GM04503 (cell line): Measurements from ENCODE around the gene RAB2B.
"Not testable (repeated sequence)": the region's sequence is repeated elsewhere in the genome, so short reads cannot be mapped to it uniquely, and the experiment has no call there.

Experiments used
- DNase-seq: peaks from one replicate; pipeline ENCODE4 v3.0.0-alpha.2; 2012; ENCODE audit warnings: low read depth

Gene RAB2B

DNA sequence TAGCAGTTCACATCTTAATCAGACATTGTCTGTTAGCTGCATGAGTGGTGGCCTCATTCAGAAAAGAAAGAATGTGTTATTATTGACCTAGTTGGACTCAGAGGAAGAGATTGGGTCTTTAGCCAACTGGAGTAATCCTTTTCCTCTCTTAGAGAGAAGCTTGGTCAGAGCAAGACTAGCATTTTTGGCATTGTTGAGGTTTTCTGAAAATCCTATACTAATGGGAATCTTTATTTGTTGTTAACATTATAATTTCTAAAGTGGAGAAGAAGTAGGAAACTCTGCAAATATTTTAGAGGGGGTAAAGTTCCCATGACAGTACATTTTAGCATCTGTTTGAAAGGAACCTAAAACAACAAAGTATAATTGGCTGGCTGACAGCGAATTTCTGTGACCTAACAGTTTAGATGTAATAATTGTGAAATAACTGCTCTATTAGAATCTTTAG lies 9.9 kb upstream of the RAB2B start:
- peak; percentile 89 for DNase-seq

DNA sequence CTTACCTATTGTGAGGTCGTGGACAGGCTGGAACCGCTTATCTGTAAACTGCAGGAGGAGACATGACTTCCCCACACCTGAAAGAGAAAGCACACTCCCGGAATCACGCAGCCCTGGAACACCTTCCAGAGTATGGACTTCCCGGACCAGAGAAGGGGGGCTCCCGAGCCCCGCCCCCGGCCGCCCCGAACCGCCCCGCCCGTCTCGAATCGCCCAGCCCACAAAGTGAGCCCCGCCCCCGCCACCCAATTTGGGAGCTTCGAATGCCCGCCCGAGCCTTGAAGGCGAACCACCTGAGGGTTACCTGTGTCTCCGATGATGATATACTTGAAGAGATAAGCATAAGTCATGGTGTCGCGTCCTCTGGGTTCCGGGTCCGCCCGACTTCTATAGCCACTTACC lies 235 bp downstream of the RAB2B start:
- no peak for DNase-seq

DNA sequence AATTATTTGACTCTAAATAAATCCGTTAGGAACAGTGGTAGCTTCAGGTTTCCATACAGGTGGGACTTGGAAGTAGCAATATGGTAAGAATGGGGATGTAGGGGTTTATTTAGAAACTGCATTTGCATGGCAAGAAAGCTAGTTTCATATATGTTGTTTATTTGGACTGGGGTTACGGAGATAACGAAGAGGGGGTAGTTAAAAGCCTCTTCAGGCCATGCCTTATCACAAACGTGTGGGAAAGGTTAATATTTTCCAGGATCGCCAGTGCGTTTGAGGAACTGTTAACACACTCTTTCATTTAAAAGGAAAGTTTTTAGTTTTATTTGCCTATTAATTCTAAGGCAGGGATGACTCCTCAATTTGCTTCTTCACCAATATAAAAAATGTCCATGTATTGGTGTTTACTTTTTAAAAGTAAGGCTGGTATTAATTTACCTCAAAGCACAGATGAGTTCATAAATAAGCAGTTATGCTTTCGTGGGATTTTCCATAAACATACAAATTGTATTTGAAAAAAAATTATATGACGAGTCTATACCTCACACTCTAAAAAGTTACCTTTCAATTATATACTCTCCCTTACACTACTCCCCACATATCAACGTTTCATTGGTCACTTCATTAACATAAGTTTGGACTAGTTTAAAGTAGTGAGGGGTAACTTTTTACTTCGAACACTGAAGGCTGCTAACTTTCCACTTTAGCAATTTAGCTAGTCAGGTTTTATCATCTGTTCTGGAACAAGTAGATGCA lies 814 bp downstream of the RAB2B start:
- no peak for DNase-seq

DNA sequence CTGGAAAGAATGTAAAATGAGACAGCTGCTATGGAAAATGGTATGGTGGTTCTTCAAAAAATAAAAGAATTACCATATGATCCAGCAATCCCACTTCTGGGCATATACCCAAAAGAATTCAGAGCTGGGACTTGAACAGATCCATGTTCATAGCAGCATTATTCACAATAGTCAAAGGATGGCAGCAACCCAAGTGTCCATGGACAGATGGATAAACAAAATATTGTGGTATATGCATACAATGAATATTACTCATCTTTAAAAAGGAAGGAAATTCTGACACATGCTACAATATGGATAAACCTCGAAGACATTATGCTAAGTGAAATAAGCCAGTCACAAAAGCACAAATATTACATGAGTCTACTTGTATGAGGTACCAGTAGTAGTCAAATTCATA lies 9.1 kb downstream of the RAB2B start:
- DNase-seq = peak; percentile 46

DNA sequence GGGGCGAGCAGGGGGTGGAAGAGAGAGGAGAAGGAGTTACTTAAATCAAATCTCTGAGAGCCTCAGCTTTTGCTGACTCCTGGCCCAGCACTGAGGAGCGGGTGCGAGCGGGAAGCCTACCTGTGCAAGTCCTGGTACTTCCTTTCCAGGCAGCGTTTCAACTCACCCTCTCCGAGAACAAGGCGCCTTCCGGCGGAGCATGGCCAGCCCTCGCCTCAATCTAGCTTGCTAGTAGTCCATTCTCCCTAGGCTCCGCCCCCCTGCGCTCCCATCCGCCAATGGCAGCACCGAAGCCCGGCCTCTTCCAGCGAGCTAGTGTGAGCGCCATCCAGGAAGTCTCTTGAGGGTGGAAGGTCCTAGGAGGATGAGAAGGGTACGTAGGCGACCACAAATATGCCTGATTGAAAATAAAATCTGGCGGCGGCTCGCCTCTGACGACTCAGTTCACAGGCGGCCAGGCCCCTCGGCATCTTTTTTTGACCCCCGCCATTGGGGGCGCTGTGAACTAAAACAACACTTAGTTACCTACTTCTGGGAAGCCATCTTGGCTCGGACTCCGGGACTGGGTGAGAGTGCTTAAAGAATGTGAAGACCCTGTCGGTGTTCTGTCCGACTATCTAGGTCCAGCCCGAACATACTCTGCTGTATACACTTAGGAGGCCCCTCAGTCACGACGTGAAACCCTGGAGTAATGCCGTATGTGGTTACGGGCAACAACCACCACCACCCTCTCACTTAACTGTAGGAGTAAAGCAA lies 20.7 kb downstream of the RAB2B start, which contains the start of gene CHD8:
CHD8 (minus strand) TSS at position 212 of the 756 bp plus-strand sequence. CDS start 24,480 bp downstream, outside the sequence.
- DNase-seq = peak; percentile 96

DNA sequence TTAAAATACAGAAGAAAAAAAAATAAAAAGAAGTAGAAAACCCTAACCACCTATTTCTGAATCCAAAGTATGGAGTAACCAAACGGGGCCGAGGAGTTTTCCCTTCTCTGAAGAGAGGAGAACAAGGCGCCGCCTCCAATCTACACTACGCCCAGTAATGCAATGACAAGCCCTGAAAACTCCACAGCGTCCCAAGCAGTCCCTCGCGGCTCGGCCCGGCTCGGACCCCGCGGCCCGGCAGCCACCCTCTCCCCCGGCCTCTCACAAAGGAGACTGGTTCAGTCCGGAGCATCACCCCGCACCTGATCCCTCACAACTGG lies 21.2 kb downstream of the RAB2B start:
- DNase-seq = no peak

DNA sequence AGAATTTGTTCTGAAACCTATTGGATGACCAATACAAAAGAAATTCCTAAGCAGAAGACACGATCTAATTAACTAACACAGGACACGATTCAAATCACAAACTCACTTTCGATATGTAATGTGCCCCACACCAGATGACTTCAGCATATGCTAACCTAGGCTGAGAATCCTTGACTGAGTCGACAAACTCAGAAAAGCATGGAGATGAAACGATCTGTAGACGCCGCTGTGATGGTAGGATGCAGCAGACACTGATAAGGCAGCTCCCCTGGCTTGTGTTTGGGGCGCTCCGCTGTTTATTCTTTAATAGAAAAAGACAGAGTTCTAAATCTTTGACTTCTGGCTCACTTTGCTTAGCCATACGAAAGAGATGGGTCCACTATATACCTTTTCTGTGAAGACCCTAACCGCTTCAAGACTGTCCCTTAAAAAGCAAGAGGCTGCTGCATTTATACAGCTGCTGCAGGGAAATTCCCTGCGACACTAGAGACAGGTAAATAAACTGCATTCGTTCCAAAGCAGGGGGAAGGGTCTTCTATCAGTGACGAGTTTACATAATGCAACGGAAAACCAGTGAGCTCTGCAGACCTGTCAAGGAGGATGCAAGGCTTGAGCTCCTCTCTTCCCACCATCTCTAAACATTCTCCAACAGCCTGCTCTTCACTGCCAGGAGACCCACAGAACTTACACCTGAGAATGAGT lies 21.8 kb downstream of the RAB2B start:
- DNase-seq = no peak

DNA sequence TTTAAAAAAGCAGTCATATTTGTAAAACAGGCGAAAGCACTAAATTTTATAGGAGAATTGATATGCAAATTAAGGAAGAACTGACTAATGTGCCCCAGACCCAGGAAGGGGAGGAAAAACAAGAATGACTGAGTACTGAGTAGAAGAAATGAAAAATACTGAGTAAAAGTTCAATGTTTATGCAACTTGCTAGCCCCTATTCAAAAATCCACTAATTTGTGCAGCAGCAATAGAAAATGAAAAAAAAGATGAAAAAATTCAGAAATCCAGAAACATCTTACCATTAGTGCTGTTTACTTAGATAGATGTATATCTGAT lies 26.9 kb downstream of the RAB2B start:
- no peak for DNase-seq

DNA sequence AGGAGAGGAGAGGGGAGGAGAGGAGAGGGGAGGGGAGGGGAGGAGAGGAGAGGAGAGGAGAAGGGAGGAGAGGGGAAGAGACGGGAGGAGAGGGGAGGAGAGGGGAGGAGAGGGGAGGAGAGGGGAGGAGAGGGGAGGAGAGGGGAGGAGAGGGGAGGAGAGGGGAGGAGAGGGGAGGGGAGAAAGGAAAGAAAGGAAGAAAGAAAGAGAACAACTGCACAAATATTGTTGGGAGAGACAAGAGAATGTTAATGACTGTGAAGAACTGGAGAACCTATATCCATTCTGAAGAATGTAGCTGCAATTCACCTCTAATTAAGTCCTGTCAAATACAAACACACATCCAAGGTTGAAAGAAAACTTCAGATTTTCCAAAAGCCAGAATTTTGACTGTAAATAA lies 34.1 kb downstream of the RAB2B start:
- DNase-seq = not testable (repeated sequence)

DNA sequence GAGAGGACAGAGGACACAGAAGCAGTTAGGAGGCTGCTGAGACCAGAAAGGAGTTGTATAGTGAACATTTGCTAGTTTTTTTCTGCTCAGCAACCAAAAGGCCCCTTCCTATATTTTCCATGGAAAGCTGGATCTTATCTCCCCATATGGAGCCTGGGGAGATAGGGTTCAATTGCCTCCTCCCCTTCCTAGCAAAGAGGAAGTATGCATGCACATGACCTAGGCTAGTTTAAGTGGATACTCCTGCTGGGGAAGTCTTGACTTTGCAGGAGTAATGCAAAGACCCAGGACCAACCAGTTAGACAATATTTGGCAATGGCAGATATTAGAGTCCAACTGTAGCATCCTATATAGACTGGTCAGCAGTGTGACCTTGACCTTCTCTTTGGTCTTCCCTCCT lies 35.9 kb downstream of the RAB2B start:
- no peak for DNase-seq

DNA sequence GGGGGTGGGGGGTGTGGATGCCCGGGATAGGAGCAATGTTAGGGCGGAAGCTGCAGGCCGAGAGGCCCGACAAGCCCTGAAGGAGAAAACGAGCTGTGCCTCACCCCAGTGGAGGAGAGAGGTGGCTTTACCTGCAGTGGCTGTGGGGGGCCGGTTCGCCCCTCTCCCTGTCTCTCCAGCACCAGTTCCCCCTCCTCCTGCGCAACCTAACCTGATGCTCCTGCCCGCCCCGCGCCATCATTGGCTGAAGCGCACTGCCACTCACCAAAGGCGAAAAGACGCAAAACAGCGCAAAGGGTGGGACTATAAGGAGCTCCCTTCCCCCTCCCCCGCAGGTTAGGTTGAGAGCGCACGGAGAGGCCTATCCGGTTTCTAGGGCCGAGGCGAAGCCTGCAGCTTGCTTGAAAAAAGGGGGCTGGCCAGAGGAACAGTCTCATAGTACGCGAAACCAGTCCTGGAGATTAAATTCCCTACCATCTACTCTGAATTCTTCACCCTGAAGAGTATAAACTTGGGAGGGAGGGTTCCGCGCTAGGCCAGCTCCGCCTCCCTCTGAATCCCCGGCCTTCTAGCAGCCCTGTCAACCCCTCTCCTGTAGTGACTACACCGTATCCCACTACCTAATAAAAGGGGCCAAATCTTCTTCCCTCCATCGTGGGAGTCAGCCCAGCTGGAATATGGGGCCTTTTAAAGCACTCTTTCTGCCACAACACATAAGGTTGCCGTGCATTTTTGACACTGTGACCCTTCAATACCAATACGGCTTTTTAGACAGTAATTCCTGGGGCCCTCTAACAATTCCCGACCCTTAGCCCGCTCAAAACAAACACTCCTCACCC lies 39.5 kb downstream of the RAB2B start:
- peak; percentile 95 for DNase-seq

DNA sequence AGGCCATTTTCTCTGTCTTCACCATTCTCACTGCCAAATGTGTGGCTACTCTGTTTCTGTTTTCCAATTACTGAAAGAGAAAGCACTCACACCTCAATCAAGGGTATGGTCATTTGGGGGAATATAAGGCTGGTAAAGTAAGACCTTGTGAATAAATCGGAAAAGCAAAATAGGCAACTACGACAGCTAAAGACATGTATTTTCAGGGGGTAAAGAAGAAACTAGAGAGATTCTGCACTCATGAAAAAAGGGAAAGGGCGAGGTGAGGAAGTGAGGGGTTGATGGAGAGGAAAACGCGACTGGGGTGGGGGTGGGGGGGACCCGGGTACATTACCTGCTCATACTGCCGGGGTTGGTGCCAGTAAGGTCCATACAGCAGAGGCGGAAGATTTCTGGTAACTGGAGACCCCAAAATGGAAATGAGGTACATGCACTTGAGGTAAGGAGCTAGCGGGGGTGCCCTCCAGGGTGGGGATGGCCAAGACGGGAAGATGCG lies 40.1 kb downstream of the RAB2B start:
- no peak for DNase-seq

DNA sequence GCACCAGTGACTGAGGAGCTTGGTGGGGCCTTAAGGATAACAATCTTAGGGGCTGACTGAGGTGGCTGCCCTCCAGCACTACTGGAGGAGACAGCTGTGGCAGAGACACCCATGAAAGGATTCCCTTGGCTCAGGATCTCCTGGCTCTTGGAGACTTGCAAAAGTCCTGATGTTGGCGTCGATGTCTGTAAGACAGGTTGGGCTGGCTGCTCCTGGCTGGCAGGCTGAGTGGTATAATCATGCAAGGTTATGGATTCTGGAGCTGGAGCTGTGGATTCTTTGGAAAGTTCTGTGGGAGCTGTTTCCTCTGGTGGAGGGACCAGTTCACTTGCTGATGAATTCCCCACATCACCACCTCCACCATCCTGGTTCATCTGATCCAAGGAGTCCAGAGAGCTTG lies 45.6 kb downstream of the RAB2B start:
- no peak for DNase-seq

DNA sequence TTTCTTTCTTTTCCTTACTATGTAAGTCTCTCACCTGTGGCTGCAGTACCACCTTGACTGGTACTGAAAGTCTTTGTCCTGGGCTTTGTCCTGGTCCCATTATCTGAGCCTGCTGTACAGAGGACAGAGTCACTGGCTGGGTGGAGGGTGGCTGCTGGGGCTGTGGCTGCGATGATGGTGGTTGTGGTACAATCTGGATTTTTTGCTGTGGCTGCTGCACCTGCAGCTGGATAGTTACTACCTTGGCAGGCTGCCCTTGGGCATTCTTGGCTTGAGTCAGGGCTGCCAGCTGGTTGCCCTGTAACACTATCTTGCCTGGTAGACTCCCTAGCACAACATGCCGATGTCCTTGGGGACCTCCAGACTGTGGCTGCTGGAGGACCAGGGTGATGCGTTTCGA lies 47.8 kb downstream of the RAB2B start:
- DNase-seq = no peak

DNA sequence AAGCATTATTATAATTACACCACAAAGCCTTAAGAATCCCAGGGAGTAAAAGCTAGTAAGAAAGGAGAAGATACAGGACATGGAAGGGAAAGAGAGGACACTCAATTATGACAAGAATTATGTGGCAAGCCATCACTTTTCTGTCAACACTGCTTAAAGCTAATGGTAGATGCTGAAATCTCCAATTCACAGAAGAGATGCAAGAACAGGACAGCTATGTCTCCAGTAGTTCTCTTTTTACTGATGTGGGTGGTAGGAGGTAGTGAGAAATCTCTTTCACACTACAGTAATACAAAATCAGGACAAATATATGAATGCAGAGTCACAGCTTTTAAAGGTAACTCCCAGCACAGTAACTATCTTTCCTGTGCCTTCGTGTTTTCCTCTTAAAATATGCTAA lies 50.1 kb downstream of the RAB2B start:
- no peak for DNase-seq

DNA sequence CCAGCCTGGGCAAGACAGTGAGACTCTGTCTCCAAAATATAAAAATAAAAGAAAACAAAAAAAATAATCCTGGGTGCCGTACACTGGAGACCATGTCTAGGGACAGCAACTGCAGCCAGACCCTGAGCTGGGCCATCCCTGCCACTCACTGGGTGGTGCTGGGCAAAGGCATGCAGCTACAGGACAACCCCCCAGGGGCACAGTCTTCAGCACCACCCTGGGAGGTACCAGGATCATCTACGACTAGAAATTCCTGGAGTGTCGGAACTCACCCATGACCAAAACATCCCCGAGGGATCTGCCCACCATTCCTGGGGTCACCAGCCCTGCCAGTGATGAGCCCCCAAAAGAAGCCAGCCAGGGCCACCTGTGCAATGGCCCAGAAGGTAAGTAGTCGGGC lies 57.2 kb downstream of the RAB2B start:
- DNase-seq = no peak

DNA sequence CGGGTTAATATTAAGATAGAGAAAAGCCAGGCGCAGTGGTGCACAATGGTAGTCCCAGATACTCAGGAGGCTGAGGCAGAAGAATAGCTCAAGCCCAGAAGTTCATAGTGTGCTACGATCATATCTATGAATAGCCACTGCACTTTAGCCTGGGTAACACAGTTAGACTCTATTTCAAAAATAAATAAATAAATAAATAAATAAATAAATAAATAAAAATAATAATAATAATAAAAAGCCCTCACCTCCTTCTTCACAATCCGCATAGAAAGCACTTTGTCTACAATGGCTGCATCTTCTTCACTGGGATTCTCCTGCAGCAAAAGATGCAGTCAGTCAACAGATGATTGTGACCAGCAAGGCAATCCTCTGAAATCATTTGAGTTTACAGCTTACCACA lies 61.4 kb downstream of the RAB2B start:
- no peak for DNase-seq

DNA sequence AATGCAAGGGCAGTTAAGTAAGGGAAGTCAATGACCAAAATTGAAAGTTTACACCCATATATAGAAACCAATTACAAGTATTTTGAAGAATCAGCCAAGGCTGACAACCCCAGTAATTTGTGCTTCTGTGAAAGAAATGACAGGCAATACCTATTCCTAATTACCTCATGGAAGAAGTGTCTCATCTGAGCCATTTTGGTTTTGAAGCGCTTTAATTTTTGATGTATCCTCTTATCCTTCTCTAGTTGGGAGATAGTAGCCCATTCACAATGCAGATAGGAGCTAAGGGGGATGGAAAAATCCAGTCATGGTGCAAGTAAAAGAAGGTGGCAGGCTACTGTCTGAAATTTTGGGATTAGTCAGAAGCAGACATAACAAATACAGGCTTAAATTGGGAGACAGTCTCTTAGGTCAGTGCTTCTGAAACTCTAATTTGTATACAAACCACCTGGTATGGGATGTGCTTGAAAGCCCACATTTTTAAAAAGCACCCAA lies 62.6 kb downstream of the RAB2B start:
- no peak for DNase-seq
